HepG2 (cell line): ENCODE results near the gene HS3ST5. TPM values are rescaled to one million over a fixed set of nuclear protein-coding genes. Genes with fewer than 3 reads are reported as not detected.
A peak's percentile ranks its signal among the peaks of the same experiment; 100 is the strongest.

ENCODE experiments used
- ATAD3A ChIP-seq: sonication (generic); formaldehyde crosslinking; IDR thresholded peaks from 2 replicates; pipeline ENCODE4 v1.4.0; 2020; ENCODE audit warnings: missing genetic modification reagents
- CHCHD3 ChIP-seq: sonication (generic); formaldehyde crosslinking; IDR thresholded peaks from 2 replicates; pipeline ENCODE4 v1.8.0; 2022; ENCODE audit warnings: mild to moderate bottlenecking, missing genetic modification reagents, moderate library complexity
- HCFC1 ChIP-seq: fragments of 150-350 bp; IDR thresholded peaks from 2 replicates; pipeline ENCODE4 v1.6.1; 2014; ENCODE audit warnings: low read depth, low read length
- HOXD1 ChIP-seq: sonication (generic); formaldehyde crosslinking; IDR thresholded peaks from 2 replicates; pipeline ENCODE4 v1.5.0; 2020; ENCODE audit warnings: missing genetic modification reagents
- IRF2 ChIP-seq: IDR thresholded peaks from 2 replicates; pipeline ENCODE4 v1.6.1; 2018; ENCODE audit warnings: missing genetic modification reagents, missing compliant biosample characterization
- MAF1 ChIP-seq: sonication (generic); formaldehyde crosslinking; IDR thresholded peaks from 2 replicates; pipeline ENCODE4 v1.5.0; 2020; ENCODE audit warnings: missing genetic modification reagents, borderline replicate concordance
- MTA3 ChIP-seq: sonication (generic); formaldehyde crosslinking; IDR thresholded peaks from 2 replicates; pipeline ENCODE4 v1.4.0; 2020; ENCODE audit warnings: missing genetic modification reagents
- MYNN ChIP-seq: sonication (generic); formaldehyde crosslinking; IDR thresholded peaks from 2 replicates; pipeline ENCODE4 v1.4.0; 2020; ENCODE audit warnings: mild to moderate bottlenecking, low read depth, missing genetic modification reagents
- NCOA2 ChIP-seq: sonication (generic); formaldehyde crosslinking; IDR thresholded peaks from 2 replicates; pipeline ENCODE4 v1.8.0; 2022; ENCODE audit warnings: inconsistent platforms
- NCOA5 ChIP-seq: sonication (generic); formaldehyde crosslinking; IDR thresholded peaks from 2 replicates; pipeline ENCODE4 v1.4.0; 2020; ENCODE audit warnings: missing genetic modification reagents
- RARG ChIP-seq: sonication (generic); formaldehyde crosslinking; IDR thresholded peaks from 2 replicates; pipeline ENCODE4 v1.4.0; 2020; ENCODE audit warnings: low read depth, mild to moderate bottlenecking, missing genetic modification reagents
- ZBTB2 ChIP-seq: sonication (generic); formaldehyde crosslinking; IDR thresholded peaks from 2 replicates; pipeline ENCODE4 v1.8.0; 2022; ENCODE audit warnings: low read depth, missing genetic modification reagents
- ZFP62 ChIP-seq: sonication (generic); formaldehyde crosslinking; IDR thresholded peaks from 2 replicates; pipeline ENCODE4 v1.4.0; 2020; ENCODE audit warnings: missing genetic modification reagents
- ZFY ChIP-seq: sonication (generic); formaldehyde crosslinking; IDR thresholded peaks from 2 replicates; pipeline ENCODE4 v1.4.0; 2020; ENCODE audit warnings: missing genetic modification reagents
- ZMYM3 ChIP-seq: sonication (generic); formaldehyde crosslinking; IDR thresholded peaks from 2 replicates; pipeline ENCODE4 v1.5.1; 2020; ENCODE audit warnings: mild to moderate bottlenecking, missing genetic modification reagents
- ZNF17 ChIP-seq: sonication (generic); formaldehyde crosslinking; IDR thresholded peaks from 2 replicates; pipeline ENCODE4 v1.5.0; 2020; ENCODE audit warnings: mild to moderate bottlenecking, missing genetic modification reagents
- ZNF18 ChIP-seq: sonication (generic); formaldehyde crosslinking; IDR thresholded peaks from 2 replicates; pipeline ENCODE4 v1.8.0; 2022; ENCODE audit warnings: mild to moderate bottlenecking, missing genetic modification reagents; ENCODE audit not compliant: insufficient replicate concordance
- ZNF367 ChIP-seq: sonication (generic); formaldehyde crosslinking; IDR thresholded peaks from 2 replicates; pipeline ENCODE4 v1.4.0; 2020; ENCODE audit warnings: missing genetic modification reagents, borderline replicate concordance
- ZNF430 ChIP-seq: sonication (generic); formaldehyde crosslinking; IDR thresholded peaks from 2 replicates; pipeline ENCODE4 v1.9.0; 2021; ENCODE audit warnings: mild to moderate bottlenecking, missing genetic modification reagents
- ZNF549 ChIP-seq: sonication (generic); formaldehyde crosslinking; IDR thresholded peaks from 2 replicates; pipeline ENCODE4 v1.5.0; 2020; ENCODE audit warnings: missing genetic modification reagents
- ZNF580 ChIP-seq: IDR thresholded peaks from 2 replicates; pipeline ENCODE4 v1.6.1; 2016; ENCODE audit warnings: low read depth, borderline replicate concordance
- ZNF639 ChIP-seq: conservative IDR thresholded peaks from 2 replicates; pipeline ENCODE4 v1.6.1; 2018; ENCODE audit warnings: missing genetic modification reagents
- ZSCAN20 ChIP-seq: sonication (generic); formaldehyde crosslinking; IDR thresholded peaks from 2 replicates; pipeline ENCODE4 v1.4.0; 2020; ENCODE audit warnings: missing genetic modification reagents, mild to moderate bottlenecking, borderline replicate concordance
- polyA plus RNA-seq, 8 experiments: library from polyadenylated mRNA; depleted of rRNA in 3 of 8; stranded (reverse) in 7 of 8; unstranded in 1 of 8; fragments of >200 nt; fragmentation: Illumina TruSeq in 4 of 8; extraction: Trizol in 4 of 8; gene quantifications; 2 replicates each; pipeline versions ENCODE4 v1.2.1 to v1.2.3, GENCODE V29; 2011 to 2016; ENCODE audit warnings: low read depth in 4 of 8, missing spikeins in 1 of 8, mixed read lengths in 1 of 8; ENCODE audit not compliant: insufficient read depth in 1 of 8
- total RNA-seq, 5 experiments: library from RNA; depleted of rRNA; stranded (reverse); fragments of >200 nt; fragmentation: Illumina TruSeq; extraction: Trizol; gene quantifications; 2 replicates each; pipeline ENCODE4 v1.2.3, GENCODE V29; 2016; ENCODE audit warnings: low read depth in 1 of 5
- TF ChIP-seq, protein P1 (sequence below): sonication (generic); formaldehyde crosslinking; conservative IDR thresholded peaks from 2 replicates; pipeline ENCODE4 v1.4.0; 2020; ENCODE audit warnings: missing genetic modification reagents

The HS3ST5 gene
- total and polyA plus RNA-seq, 2 of the 13 experiments (the other 11 are each of a cell fraction or from before 2014, with no cell fraction given), result 1.1 to 1.6 TPM

DNA sequence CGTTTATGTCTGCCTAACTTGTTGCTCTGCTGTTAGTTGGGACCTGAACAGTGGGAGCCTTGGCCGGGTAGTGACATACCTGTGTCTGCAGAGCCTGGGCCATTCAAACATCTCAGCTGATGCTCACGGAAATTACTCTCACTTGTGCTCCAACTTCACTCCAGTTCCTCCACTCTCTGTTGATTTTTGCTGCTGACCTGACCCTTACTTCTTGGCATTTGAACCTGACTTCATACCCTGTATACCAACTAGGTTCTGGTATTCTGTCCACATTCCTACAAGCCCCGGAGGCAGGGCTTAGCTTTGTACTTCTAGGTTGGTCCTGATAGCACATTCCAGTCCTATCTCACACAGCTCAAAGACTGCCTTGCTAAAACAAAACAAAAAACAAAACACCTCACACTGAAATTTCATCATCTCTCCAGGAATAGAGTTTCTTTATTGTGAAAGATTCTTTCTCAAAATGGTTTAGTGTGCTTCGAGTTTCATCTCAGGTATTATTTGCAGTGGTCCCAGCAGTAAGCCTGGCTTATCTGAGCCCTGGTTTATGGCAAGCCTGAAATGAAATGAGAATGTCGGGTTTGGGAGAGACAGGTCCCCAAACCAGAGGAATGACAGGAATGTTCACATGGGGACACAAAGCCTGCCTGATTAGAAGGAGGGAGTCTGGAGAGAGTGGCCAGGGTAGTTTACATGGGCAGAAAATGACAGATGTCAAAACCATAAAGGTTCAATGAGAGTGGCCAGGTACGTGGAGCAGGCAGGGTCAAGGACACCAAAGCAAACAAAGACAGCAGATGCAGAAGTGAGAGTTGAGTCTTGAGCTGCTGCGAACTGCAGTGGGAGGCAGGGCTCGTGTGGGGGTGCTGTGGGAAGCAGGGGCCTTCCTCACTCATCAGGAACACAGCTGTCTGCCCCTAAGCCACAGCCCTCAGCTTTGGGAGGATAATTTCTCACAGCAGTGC is 197.7 kb downstream of the HS3ST5 start (continued):
- TF ChIP-seq HOXD1 (CRISPR knock-in tag) (peak; percentile 27; the same call in 1 of the 2 replicates), ZFP62 (CRISPR knock-in tag) (no peak), ZFY (CRISPR knock-in tag) (0 out of 2 replicates have a peak, but pooled peaks have one; percentile 18), NCOA5 (CRISPR knock-in tag) (no peak), ZSCAN20 (CRISPR knock-in tag) (no peak), ZNF18 (CRISPR knock-in tag) (peak; percentile 64), NCOA2 (CRISPR knock-in tag) (peak; percentile 92), CHCHD3 (no peak), IRF2 (CRISPR knock-in tag) (no peak), RARG (CRISPR knock-in tag) (no peak), ZNF430 (CRISPR knock-in tag) (no peak), ZBTB2 (CRISPR knock-in tag) (no peak), ZMYM3 (CRISPR knock-in tag) (peak; percentile 56; the same call in 1 of the 2 replicates), ZNF367 (CRISPR knock-in tag) (no peak), ATAD3A (CRISPR knock-in tag) (no peak), MTA3 (no peak), ZNF17 (no peak), ZNF580 (CRISPR knock-in tag) (no peak; the same call in 1 of the 2 replicates), HCFC1 (no peak), ZNF549 (CRISPR knock-in tag) (no peak), MAF1 (CRISPR knock-in tag) (no peak), MYNN (CRISPR knock-in tag) (no peak), ZNF639 (CRISPR knock-in tag) (no peak)
- TF ChIP-seq, protein P1, sequence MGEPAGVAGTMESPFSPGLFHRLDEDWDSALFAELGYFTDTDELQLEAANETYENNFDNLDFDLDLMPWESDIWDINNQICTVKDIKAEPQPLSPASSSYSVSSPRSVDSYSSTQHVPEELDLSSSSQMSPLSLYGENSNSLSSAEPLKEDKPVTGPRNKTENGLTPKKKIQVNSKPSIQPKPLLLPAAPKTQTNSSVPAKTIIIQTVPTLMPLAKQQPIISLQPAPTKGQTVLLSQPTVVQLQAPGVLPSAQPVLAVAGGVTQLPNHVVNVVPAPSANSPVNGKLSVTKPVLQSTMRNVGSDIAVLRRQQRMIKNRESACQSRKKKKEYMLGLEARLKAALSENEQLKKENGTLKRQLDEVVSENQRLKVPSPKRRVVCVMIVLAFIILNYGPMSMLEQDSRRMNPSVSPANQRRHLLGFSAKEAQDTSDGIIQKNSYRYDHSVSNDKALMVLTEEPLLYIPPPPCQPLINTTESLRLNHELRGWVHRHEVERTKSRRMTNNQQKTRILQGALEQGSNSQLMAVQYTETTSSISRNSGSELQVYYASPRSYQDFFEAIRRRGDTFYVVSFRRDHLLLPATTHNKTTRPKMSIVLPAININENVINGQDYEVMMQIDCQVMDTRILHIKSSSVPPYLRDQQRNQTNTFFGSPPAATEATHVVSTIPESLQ (CRISPR knock-in tag), result no peak
